Measurements from ENCODE around the gene ZNF423.

Gene ZNF423

DNA sequence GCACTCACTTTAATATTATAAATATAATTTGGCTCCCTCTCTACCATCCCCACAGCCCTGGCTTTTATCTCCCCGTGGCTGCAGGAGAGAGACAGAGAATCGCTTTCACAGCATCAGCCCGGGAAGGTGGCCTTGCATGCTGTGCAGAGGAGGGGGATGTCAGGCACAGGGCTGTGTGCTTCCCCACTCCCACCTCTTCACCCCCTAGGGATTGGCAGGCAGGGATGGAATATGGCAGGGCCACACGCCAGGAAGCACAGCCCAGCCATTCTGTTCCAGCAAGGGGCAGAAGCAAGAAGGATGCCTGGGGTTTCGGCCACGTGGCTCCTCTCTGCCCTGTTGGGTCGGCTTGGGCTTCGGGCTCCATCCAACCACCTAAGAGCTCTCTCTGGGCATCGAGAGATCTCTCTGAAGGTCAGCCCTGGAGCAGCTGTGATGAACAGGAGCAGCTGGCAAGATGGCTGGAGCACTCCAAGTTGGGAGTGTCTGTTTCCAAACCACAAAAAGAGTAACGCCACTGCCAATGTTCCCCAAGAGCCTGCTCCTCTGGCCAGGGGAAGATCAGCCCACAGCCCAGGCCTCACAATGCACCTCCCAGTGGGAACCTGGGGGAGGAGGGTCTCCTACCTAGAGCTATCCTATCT is 259.1 kb downstream of the ZNF423 start:
- TF ChIP-seq, protein P1, sequence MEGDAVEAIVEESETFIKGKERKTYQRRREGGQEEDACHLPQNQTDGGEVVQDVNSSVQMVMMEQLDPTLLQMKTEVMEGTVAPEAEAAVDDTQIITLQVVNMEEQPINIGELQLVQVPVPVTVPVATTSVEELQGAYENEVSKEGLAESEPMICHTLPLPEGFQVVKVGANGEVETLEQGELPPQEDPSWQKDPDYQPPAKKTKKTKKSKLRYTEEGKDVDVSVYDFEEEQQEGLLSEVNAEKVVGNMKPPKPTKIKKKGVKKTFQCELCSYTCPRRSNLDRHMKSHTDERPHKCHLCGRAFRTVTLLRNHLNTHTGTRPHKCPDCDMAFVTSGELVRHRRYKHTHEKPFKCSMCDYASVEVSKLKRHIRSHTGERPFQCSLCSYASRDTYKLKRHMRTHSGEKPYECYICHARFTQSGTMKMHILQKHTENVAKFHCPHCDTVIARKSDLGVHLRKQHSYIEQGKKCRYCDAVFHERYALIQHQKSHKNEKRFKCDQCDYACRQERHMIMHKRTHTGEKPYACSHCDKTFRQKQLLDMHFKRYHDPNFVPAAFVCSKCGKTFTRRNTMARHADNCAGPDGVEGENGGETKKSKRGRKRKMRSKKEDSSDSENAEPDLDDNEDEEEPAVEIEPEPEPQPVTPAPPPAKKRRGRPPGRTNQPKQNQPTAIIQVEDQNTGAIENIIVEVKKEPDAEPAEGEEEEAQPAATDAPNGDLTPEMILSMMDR (conservative IDR thresholded peaks at IDR 0.05; ENCODE audit: low read length) = no peak
- H3K4me3 ChIP-seq (ENCODE audit: low read length) = no peak overlapping the region
- no peak for DNase-seq (ENCODE audit: low read depth)

DNA sequence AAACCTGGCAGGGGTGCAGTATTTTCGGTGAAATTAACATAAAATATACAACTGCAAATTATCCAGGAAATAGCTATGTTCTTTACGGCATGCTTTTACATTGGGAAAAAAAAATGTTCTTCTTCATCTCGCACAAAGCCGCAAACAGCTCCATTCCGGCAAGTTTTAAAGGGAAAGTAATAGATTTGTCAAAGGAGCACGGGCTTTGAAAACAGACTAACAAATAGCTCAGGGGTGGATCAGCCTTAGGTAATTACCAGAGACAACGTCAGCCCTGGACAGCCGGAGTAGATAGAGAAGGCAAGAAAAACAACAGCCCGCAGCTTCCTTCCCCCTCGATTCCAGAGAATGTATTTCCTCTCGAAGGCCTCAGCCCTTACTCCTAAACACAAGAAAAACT is 259.8 kb downstream of the ZNF423 start:
- no peak overlapping the region for H3K4me3 ChIP-seq (ENCODE audit: low read length)
- TF ChIP-seq, protein P1 (conservative IDR thresholded peaks at IDR 0.05; ENCODE audit: low read length) = no peak
- DNase-seq (ENCODE audit: low read depth) = no peak

DNA sequence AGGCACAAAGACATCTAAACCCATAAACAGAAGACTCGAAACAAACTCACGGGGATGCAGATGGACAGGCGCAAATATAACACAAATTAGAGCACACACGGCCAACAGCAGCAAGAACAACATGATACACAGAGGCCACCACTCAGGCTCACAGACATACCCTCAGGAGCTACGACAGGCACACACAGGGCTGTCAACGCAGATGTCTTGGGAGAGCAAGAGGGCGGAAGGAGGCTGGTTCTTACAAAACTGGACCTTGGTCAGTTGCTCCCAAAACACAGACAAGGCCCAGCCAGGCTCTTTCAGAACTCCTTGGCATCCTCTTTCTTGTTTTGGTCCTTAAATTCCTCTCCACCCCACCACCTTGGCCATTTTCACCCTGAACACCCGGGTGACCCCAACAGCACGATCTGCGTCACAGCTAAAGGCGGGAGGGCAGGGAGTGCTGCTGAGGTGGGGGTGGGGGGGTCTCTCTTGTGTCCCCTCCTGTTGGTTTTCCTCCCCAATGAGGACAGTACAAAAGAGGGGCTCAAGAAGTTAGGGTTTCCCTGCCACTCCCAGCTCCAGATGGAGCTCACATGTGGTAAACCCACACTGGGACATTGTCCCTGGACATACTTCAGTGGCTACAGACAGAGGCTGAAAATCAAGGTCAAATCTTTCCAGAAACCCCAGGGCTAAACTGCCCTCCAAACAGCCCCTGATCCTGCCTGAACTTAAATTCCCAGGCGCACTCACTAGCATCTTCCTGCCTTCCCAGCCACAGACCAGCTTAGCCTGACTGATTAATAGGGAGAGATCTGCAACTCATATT is 261.0 kb downstream of the ZNF423 start:
- TF ChIP-seq, protein P1 (conservative IDR thresholded peaks at IDR 0.05; ENCODE audit: low read length) = no peak
- no peak for DNase-seq (ENCODE audit: low read depth)

DNA sequence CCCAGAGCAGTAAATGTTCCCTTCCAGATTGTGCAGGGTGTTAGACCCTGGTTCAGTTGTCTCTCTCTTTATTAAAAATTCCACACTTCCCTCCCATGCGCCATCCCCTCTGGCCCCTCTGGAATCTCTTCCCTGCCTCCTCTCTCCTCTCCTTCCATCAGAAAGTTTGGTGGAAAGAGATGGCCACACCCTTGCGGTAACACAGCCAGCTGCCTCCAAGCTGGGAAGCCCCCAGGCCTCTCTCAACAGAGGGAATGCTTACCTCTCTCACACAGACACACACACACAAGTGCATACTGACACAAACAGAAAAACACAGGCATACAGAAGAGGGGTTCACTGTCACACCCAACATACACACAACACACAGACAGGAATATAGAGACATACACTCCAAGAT is 261.8 kb downstream of the ZNF423 start:
- TF ChIP-seq, protein P1 (conservative IDR thresholded peaks at IDR 0.05; ENCODE audit: low read length) = no peak
- no peak overlapping the region for H3K4me3 ChIP-seq (ENCODE audit: low read length)
- no peak for DNase-seq (ENCODE audit: low read depth)

More for the DNA sequence above, 261.0 kb downstream of the ZNF423 start:
- H3K4me3 ChIP-seq (ENCODE audit: low read length) = no peak overlapping the region

DNA sequence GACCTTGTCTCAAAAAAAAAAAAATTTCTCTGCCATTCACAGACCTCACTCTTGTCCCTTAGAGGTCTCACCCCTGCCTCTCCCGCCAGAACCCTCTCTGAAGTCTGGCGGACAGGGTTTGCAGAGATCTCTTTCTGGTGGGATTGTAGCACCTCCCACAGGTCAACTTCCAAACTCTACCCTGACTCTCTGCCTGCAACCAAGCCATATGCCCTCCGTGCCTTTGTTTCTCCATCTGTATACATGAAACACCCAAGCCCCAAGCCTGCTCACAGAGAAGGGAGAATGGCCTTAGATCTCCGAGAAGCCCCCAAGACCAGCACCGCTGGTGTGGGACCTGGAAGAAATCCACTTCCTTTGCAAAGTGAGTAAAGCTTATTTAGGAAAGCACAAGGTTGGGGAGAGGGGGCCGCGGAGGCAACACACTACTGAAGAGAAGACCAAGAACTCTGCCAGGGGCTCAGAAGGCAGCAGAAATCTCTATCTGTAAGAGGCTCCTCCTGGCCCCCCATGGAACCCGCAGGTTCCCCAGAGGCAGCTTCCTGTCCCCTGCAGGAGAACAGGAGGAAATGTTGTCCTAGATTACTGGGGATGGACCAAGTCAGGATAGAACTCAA is 262.4 kb downstream of the ZNF423 start:
- DNase-seq (ENCODE audit: low read depth) = no peak
- no peak overlapping the region for H3K4me3 ChIP-seq (ENCODE audit: low read length)
- TF ChIP-seq, protein P1 (conservative IDR thresholded peaks at IDR 0.05; ENCODE audit: low read length) = no peak

DNA sequence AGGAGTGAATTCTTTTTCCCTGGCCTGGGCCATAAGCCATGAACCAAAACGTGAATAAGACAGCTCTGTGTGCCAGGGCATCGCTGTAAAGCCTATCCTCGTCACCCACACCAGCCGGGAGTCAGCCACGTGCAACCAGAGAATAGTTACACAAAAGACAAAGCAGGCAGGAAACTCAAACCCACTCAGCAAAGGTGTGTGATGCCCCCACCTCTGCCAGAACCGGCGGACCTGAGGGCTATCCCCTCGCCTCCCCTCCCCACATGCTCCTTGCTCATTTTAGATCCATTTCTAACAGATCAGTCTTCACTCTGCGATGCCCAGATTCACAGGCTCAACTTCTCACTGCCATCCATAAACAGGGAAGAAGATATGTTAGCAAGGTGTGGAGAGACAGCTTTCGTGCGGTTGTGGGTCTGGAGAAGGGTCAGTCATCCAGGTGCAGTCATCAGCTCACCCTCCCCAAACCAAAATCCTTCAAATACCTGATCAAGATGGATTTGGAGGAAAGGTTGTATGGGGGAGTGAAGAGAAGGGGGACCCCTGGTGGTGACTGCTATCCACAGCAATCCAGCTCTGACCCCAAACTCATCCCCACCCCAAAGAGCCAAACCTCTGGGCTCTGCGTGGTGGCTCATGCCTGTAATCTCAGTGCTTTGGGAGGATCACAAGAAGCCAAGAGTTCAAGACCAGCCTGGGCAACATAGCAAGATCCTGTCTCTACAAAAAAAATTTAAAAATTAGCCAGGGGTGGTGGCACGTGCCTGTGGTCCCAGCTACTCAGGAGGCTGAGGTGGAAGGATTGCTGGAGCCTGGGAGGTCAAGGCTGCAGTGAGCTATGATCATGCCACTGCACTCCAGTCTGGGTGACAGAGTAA is 263.1 kb downstream of the ZNF423 start:
- TF ChIP-seq, protein P1 (conservative IDR thresholded peaks at IDR 0.05; ENCODE audit: low read length) = peak; percentile 72
- DNase-seq (ENCODE audit: low read depth) = peak; percentile 4
- no peak overlapping the region for H3K4me3 ChIP-seq (ENCODE audit: low read length)
